Occipital lobe (tissue), 2 donors: ENCODE measurements around the gene ETFA. TPM values are rescaled to one million over a fixed set of nuclear protein-coding genes. Genes with fewer than 3 reads are reported as not detected.
"Not testable (repeated sequence)": the region's sequence is repeated elsewhere in the genome, so short reads cannot be mapped to it uniquely, and the experiment has no call there.

ENCODE experiments used
- DNase-seq: peaks from one replicate; lab custom pipeline; 2025; lab: John Stamatoyannopoulos, UW
- total RNA-seq: library from RNA; depleted of rRNA; stranded (reverse); fragments of >200 nt; gene quantifications from one replicate; pipeline ENCODE4 v1.2.3, GENCODE V29; 2014

Gene ETFA
- total RNA-seq, 1 donor from 2014 or later = 66.3 TPM

DNA sequence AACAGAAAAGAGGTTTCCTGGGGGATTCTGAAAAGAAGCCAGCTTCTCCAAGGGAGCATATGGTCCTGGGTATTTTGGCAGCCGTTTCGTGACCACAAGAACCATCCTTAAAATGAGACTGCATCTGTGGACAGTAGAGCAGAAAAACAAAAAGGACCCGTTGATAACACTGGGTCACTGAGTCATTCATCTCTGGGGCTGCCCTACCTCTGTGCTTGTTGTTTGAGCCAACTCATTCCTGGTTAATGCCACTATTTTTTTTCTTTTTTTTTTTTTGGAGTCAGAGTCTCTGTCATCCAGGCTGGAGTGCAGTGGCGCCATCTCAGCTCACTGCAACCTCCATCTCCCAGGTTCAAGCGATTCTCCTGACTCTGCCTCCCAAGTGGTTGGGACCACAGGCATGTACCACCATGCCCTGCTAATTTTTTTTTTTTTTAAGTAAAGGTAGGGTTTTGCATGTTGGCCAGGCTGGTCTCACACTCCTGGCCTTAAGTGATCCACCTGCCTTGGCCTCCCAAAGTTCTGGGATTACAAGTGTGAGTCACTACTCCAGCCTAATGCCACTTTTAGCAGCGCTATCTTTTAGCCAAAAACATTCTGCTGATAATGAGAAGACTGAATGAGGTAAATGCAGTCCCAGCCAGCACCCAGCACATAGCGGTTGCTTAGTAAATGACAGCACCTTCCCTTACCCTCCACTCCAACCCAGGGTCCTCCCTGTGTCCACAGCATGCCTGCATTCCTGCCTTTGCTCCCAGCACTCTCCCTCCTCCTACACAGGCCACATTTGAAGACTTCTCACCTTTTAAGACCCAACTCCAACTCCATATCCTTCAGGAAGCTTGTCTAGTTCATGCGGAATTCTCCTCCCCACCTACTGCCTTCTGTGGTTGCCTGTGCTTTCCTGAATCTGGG, 16.2 kb upstream of the ETFA start:
- no peak for DNase-seq

DNA sequence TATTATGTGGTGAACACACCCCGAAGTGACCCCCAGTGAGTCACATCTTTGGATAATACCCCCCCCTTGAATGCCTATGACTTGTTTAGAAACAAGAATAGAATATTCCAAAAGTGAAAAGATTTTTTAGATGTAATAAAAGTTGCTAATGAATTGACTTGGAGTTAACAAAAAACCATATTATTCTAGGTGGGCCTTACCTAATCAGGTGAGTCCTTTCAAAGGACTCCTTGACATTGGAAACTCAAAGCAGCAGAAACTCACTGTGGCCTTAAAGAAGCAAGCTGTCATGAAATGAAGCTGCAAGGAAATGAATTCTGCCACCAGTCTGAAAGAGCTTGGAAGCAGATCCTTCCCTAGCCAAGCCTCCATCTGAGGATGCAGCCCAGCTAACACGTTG, 14.4 kb upstream of the ETFA start:
- DNase-seq = no peak

DNA sequence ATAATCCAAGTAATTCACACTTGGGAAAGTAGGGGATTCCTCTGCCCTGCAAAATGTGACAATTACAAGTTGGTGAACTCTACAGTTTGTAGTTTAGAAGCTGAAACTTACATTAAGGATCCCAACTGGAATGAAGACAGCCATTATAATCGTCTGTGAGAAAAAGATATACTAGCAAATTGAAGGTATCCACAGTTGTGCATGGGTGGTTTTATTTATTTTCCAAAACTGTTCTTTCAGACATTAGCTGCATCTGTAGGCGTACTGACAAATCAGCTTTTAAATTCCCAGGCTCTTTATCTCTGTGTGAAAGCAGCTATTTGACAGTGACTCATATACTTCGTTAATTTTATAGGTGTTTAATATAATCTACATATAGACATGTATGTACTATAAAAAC, 12.8 kb upstream of the ETFA start:
- DNase-seq = no peak

DNA sequence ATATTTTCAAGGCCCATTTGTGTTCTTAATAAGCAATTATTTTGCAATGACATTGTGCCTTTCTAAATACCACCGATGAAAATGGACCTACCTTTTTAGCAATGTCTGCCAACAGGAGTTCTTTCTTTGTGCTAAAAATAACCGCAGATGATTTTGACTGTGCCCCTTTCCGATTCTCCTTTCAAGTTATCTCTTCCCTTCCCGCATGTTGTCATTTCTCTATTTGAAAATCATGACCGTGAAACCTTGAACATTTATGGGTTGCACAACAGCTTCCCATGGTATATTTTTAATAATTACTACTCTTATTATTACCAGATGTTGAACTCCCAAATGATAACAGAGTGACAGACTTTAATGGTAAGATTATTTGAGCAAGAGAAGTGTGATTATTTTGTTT, 10.3 kb upstream of the ETFA start:
- DNase-seq = no peak

DNA sequence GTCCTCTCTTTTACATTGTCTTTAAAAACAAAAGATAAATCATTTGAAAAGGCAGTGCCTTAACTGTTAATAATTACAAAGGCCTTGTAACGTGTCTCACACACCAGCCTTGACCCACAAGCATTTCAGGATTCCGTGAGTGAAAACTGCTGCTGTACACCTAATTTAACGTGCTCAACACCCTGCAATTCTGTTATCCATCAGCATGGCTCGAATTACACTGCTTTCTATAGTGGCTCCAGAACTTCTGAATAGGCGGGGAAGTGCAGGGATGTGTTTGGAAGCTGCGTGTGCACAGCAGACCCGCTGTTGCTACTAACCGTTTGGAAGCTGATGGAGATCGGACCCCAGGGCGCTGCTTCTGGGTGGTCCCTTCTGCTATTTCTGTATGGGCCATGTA, 9.9 kb upstream of the ETFA start:
- no peak for DNase-seq

DNA sequence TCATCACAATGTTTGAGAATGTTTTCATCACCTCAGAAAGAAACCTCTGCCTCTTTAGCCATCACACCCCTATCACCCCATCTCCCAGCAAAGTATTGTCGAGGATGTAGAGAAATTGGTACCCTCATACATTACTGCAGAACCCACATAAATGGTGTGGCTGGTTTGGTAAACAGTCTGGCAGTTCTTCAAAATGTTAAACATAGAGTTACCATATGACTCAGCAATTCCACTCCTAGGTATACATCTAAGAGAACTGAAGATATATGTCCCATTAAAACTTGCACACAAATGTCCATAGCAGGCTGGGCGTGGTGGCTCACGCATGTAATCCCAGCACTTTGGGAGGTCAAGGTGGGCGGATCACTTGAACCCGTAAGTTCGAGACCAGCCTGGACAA, 8.7 kb upstream of the ETFA start:
- DNase-seq = no peak

DNA sequence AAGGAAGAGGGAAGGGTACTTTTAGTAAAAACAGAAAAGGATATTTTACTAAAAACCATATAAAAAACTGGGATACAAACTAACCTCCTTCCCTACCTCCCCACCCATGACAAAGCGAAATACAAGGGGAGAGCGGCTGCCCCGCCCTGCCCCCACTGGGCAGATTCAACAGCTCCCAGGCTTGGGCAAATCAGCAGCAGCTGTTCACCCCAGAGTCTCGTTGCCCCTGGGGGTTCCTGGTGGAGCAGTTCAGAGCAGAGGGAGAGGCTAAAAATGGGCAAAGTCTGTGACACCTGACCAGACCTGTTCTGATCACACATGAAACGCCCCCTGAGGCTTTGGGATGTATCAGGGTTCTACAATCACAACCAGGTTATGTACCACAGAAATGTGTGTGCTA, 2.5 kb upstream of the ETFA start:
- no peak for DNase-seq

DNA sequence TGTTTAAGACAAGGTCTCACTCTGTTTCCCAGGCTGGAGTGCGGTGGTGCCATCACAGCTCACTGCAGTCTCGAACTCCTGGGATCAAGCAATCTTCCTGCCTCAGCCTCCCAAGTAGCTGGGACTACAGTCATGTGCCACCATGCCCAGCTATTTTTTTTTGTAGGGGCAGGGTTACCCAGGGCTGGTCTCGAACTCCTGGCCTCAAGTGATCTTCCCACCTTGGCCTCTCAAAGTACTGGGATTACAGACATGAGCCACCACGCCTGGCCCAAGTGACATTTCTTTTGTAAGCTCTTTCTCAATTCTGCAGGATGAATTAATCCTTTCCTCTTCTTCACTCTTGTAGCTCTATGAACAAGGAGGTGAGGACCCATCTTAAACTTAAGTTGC, 1.9 kb upstream of the ETFA start:
- DNase-seq = not testable (repeated sequence)

DNA sequence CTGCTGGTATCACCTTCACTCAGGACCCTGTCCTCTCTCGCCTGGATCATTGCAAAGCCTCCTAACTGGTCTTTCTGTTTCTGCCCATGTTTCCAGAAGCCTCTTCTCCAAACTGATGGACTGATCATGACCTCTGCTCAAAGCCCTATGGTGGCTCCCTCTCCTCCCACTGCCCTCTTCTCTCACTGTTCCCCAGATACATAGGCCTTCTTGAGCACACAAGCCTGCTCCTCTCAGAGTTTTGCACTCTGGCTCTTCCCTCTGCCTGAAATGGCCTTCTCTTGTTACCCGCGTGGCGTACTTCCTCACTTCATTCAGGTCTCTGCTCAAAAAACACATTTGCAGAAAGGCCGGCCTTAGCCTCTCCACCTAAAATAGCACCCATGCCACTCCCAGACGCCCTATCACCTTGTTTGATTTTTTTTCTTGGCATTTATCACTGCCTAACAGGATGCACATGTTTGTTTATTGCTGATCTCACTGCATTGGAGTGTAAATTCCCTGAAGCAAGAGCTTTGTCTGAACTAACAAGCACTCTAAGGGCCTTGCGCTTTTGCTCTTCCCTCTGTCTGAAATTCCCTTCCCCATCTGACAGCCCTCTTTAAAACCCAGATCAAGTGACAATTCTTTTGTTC, 1.4 kb upstream of the ETFA start:
- no peak for DNase-seq

DNA sequence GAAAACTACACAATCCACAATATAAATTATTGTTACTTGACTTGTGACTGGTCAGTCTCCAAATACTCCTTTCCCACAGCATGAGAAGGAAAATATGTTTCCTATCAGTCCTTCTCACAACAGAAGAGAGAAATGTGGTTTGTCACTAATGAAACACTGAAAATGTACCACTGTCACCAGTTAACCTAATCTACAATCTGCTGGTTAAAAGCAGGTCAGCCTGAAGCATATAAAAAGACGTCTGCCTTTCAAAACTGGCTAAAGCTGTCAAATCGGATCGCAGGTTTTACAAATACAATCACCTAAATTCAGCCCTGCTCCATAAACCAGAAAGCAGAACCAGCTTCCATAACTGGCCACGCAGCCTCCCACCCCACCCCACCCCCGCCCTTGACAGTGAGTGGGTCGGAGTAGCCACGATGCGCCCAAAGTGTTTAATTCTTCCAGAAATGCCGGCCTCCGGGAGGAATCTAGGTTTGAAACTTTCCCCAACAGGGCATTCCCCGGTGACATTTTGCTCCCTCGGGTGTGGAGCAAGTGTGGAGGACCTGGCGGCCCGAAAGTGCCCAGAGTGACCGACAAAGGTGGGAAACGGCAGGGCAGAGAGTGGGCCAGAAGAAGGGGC, 682 bp downstream of the ETFA start:
- no peak for DNase-seq

DNA sequence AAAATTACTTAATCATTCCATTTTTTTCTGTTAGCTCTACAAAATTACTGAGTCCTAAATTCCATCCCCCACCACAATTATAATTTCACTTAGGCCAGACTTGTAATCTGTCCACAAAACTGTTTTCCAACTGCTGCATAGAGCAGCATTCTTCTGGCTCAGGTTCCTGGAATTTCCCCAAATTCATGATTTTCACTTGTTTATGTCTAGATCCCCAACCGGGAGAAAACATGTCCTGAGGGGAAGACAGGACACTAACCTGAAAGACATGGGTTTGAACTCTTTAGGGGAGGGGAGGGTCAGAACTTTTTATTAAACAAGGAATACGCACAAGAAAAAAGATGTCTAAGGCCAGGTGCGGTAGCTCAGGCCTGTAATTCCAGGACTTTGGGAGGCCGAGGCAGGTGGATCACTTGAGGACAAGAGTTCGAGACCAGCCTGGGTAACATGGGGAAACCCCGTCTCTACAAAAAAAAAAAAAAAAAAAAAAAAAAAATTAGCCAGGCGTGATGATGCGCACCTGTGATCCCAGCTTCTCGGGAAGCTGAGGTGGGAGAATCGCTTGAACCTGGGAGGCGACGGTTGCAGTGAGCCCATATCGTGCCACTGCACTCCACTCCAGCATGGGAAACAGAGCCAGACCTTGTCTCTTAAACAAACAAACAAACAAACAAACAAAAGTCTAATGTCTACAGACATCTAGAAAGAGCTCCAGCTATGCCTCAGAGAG, 1.5 kb downstream of the ETFA start:
- DNase-seq = no peak

DNA sequence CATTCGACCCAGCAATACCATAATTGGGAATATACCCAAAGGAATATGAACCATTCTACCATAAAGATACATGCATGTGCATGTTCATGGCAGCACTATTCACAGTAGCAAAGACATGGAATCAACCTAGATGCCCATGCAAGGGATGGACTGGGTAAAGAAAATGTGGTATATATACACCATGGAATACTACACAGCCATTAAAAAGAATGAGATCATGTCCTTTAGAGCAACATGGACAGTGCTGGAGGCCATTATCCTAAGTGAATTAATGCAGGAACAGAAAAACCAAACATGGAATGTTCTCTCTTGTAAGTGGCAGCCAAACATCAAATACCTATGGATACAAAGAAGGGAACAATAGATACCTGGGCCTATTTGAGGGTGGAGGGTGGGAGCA, 7.4 kb downstream of the ETFA start:
- DNase-seq = no peak

DNA sequence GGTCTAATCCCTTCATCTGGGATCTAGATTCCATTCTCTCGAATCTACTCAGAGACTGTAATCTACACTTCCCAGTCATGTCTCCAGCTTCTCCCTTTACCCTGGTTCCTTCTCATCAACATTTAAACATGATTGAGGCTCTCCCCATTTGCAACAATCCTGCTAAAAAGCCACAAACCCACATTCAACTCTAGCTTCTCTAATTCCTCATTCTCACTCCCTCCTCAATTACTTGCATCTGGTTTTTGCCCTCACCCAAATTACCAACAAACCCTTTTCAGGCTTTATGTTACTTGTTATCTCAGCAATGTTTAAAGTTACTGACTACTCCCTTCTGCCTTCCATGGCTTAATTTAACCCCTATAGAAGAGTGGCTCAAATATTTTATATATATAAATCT, 11.5 kb downstream of the ETFA start:
- DNase-seq = no peak

DNA sequence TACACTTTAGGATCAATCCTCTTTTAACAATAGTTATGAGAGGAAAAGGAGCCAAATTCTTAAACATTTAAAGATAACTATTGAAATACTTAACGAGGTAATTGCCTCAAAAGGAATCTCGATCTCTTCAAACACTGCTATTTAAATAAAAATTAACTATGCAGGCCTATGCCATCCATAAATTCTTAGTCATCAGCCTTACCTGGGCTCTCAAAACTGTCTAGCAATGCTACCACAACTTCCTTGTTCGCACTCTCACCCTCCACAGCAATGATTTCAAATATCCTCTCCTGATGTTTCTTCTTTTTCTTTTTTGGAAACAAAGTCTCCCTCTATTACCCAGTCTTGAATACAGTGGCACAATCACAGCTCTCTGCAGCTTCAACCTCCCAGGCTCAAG, 12.3 kb downstream of the ETFA start:
- DNase-seq = no peak

DNA sequence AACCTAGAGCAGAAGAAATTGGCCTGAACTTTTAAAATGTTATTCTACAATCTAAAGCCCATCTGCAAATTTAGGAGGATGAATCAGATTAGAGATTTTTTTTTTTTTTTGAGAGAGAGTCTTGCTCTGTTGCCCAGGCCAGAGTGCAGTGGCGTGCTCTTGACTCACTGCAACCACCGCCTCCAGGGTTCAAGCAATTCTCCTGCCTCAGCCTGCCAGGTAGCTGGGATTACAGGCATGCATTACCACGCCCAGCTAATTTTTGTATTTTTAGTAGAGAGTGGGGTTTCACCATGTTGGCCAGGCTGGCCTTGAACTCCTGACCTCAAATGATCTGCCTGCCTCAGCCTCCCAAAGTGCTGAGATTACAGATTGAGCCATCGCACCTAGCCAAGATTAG, 13.3 kb downstream of the ETFA start:
- DNase-seq = not testable (repeated sequence)

DNA sequence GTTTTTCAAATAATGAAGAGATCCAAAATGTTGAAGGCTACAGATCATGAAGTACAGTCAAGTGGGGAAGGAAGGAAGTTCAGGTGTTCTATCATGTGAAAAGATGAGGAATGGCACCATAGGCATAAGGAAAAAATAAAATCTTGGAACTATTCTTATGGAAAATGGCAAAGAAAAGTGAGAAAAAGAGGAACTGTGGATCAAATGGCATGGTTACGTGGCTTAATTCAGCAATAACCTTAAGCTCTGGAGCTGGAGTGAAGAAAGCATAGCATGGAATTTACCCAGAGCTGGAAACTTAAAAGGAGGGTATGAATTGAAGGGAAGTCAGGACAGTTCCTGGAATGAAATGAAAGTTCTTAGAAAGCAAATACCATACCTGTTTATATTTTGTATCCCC, 14.4 kb downstream of the ETFA start:
- DNase-seq = no peak

DNA sequence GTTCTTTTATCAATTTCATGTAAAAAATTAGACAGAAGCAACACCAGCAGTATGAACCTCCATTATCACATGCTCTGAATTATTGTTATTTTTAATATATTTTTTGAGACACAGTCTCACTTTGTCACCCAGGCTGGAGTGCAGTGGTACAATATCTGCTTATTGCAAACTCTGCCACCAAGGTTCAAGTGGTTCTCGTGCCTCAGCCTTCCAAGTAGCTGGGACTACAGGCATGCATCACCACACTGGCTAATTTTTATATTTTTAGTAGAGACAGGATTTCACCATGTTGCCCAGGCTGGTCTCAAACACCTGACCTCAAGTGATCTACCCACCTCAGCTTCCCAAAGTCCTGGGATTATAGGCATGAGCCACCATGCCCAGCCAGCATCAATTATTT, 16.8 kb downstream of the ETFA start:
- DNase-seq = not testable (repeated sequence)

DNA sequence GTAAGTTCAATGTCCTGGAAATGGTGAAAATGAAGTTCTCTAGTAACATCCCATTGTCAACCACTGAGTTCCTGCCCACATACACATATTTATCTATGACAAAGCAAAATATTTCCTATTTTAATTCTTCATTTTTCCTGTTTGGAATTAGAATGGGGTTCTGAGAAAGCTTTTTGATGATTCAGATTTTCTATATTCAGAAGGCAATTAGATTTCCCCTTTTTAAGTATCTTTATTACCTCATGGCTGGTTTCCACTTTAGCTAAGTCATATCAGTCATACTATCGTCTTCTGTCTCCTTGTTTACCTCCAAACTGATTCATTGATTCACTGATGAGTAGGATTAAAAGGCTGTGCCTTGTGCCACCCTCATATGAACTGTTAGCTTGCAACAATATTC, 17.9 kb downstream of the ETFA start:
- DNase-seq = no peak

DNA sequence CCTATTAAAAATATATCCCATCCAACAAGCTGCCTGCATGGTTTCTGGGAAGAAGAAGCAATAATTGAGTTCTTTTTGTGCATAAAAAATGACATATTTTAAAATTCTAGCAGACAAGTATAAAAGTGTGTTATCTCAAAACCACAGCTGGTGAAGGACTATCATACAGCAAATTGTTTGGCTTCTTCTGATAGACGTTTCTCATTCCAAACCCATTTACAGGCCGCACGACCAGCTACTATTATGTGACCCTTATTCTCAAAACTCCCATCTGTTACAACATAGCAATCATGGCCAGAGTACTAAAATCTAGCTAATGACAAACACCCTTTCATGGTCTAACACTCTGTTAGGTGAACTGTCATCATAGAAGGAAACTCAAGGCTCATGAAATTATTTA, 21.7 kb downstream of the ETFA start:
- DNase-seq = no peak

DNA sequence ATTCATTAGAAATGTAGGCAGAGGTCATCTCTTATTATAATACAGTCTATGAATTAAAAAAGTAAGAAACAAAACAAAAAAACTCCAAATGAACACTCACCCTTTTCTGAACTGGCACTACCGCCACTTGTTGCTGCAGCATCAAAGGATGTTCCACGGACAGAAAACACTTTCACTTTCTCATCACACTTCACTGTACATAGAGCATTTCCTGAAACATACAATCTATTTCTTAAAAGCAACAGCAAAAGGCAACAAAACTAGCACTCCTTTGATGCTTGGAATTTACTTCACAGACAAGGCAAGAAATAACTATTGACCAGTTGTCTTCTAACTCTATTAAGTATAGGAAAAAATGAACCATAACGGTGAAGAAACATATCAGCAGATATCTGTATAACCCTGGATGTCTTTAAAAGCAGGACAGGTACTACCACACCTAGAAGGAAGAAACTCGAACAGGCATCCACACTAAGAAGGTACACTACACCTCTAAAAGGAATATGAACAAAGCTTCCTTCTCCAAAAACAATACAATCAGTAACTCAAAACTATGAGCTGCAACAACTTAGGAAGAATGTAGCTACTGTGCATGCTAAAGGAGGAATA, 24.9 kb downstream of the ETFA start:
- DNase-seq = no peak

DNA sequence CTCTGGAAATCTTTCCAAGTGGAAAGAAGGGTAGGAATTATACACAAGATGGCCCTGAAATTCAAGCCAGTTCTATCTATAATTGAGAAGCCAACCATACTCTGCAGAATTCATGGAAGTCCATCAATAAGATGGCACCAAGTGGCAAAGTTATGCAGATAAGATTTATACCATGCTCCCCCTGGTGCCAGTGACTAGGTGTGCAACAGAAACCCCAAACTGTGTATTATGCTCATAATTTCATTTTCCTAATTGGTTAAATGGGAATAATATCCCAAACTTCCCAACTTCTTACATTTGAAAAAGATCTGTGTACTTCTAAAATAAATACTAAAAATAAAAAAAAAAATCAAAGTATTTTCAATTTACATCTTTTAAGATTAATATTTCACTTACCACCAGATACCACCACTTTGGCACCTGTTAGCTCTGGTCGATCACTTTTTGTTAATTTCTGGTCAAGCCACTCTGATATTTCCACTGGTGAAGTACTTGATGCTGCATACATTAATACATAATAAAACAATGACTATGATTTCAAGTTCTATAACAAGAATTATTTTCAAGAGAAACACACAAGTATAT, 25.9 kb downstream of the ETFA start:
- no peak for DNase-seq
